ENCODE measurements around the gene GOLGA6L7. TPM values are rescaled to one million over a fixed set of nuclear protein-coding genes. Genes with fewer than 3 reads are reported as not detected.
"Not testable (repeated sequence)": the region's sequence is repeated elsewhere in the genome, so short reads cannot be mapped to it uniquely, and the experiment has no call there.

The GOLGA6L7 gene
- total RNA-seq, 1 donor from 2014 or later = not detected

- Histone ChIP-seq H3K27ac (no peak overlapping the region), H3K4me1 (no peaks in the 10 kb centered on the region), H3K36me3 (no peaks in the 10 kb centered on the region), H3K4me3 (no peak overlapping the region), H3K27me3 (no peaks in the 10 kb centered on the region), H3K9me3 (no peaks in the 10 kb centered on the region)
- TF ChIP-seq, protein P1, sequence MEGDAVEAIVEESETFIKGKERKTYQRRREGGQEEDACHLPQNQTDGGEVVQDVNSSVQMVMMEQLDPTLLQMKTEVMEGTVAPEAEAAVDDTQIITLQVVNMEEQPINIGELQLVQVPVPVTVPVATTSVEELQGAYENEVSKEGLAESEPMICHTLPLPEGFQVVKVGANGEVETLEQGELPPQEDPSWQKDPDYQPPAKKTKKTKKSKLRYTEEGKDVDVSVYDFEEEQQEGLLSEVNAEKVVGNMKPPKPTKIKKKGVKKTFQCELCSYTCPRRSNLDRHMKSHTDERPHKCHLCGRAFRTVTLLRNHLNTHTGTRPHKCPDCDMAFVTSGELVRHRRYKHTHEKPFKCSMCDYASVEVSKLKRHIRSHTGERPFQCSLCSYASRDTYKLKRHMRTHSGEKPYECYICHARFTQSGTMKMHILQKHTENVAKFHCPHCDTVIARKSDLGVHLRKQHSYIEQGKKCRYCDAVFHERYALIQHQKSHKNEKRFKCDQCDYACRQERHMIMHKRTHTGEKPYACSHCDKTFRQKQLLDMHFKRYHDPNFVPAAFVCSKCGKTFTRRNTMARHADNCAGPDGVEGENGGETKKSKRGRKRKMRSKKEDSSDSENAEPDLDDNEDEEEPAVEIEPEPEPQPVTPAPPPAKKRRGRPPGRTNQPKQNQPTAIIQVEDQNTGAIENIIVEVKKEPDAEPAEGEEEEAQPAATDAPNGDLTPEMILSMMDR (IDR thresholded peaks at IDR 0.05) = no peak
- no peak for DNase-seq (ENCODE audit: low spot score in 2 of 2)
- intact Hi-C loops (cut with DNase I) = no loop called here
Measured at GRCh38 chr15:28892789-28893610, 44.6 kb upstream of the GOLGA6L7 start.

DNA sequence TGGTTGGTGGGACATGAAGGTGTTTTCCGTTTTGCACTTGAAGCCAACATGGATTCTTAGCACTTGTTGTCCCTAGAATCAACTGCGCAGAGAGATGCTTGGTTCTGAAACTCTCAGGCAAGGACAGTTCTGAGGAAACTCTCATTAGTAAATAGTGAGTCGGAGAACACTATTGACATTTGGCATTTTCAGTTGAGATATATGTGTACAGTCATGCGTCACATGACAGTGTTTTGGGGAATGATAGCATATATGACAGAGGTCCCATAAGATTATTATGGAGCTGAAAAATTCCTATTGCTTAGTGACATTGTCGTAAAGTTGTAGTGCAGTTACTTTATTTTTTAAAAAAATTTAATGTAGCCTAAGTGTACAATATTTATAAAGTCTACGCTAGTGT is 43.1 kb upstream of the GOLGA6L7 start:
- DNase-seq (ENCODE audit: low spot score in 2 of 2) = no peak
- intact Hi-C loops (cut with DNase I) = no loop called here
- Histone ChIP-seq H3K4me3 (no peak overlapping the region), H3K9me3 (no peaks in the 10 kb centered on the region), H3K4me1 (peaks cover 2% of the 10 kb centered on the region in 2 donors), H3K27me3 (peaks cover 3% of the 10 kb centered on the region), H3K27ac (no peak overlapping the region), H3K36me3 (no peaks in the 10 kb centered on the region)
- TF ChIP-seq, protein P1 (IDR thresholded peaks at IDR 0.05) = no peak

DNA sequence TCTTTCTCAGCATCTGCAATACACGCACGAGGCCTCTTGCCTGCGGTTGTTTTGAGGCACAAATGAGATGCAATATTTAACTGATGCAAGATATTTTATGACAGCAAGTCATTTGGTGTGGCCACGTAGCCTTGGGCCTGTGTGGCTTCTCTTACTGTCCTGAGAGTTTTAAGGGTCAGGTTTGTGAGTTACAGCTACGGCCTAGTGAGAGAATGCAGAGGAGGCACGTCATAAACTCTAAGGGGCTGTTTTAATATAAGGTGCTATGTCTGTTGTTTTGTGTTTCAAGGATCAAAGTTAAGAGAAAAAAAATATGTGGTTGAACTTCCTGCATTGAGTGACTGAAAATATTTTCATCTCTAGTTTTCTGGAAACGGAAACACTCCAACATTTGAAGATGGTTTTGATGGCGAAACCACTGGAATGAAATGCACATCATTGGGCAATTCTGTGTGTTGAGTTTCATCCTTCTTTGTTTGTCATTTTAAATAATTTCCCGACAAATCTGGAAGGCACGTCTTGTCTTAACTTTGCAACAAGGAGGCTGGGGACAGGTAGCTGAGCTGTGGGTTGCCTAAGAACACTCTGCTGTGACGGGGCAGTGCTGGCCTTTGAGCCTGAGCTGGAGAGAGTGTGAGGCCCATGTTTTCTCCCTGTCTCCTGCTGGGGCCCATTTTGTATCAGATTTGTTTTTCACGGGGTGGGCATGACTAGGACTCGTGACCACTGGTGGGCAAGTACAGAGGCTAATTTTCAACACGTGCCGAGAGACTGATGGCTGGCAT is 42.5 kb upstream of the GOLGA6L7 start:
- intact Hi-C loops (cut with DNase I) = no loop called here
- H3K36me3 ChIP-seq = no peaks in the 10 kb centered on the region

DNA sequence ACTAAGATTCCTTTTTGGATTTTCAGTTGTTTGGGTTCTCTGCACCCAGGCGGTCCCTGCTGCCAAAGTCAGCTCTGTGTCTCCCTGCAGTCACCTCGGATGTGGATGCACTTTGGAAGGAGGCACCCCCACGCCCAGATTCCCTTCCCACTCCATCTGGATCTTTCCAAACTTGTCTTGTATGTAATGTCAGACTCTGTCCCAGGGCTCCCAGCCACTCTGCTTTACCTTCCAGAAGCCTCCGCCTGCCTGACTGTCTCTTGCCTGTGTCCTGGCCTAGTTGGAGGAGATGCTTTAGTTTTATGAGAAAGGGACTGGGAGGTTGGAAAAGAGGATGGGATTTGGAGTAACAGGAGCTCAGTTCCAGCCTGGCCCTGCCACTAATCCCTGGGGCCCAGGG is 41.8 kb upstream of the GOLGA6L7 start:
- H3K36me3 ChIP-seq; H3K4me1 ChIP-seq; DNase-seq (ENCODE audit: low spot score in 2 of 2); intact Hi-C loops (cut with DNase I); H3K27me3 ChIP-seq; H3K27ac ChIP-seq; H3K4me3 ChIP-seq; H3K9me3 ChIP-seq: not testable (repeated sequence)

More for the DNA sequence above, 42.5 kb upstream of the GOLGA6L7 start:
- Histone ChIP-seq H3K4me1 (peaks cover 4 to 5% of the 10 kb centered on the region in 2 donors), H3K9me3 (no peaks in the 10 kb centered on the region), H3K27ac (no peak overlapping the region), H3K27me3 (peaks cover 3% of the 10 kb centered on the region), H3K4me3 (no peak overlapping the region)
- DNase-seq (ENCODE audit: low spot score in 2 of 2) = no peak
- TF ChIP-seq, protein P1 (IDR thresholded peaks at IDR 0.05) = no peak

DNA sequence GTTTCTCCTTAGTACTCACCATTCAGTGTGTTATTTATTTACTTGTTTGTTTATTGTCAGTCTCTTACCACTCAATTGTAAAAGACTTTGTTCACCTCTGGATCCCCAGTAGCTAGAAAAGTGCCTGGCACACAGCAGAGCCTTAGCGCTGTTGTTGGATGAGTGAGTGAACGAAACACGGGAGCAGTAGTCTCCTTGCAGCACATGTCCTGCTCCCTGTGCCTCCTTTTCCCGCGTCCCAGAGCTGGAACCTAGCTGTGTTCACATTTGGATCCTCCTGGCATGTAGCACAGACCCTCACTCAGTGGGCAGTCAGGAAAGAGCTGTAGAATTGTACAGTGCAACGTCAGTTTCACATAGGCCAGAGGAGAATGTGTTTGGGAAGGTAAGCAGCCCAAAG is 41.4 kb upstream of the GOLGA6L7 start:
- H3K36me3 ChIP-seq; H3K27me3 ChIP-seq; intact Hi-C loops (cut with DNase I); H3K27ac ChIP-seq; H3K9me3 ChIP-seq; DNase-seq (ENCODE audit: low spot score in 2 of 2); H3K4me1 ChIP-seq; H3K4me3 ChIP-seq: not testable (repeated sequence)

GRCh38 chr15:28889346-28889745 is 40.9 kb upstream of the GOLGA6L7 start:
- Histone ChIP-seq H3K4me3 (no peak overlapping the region), H3K4me1 (peaks cover 6 to 8% of the 10 kb centered on the region in 2 donors), H3K9me3 (no peaks in the 10 kb centered on the region), H3K27ac (no peak overlapping the region), H3K36me3 (no peaks in the 10 kb centered on the region), H3K27me3 (peaks cover 7% of the 10 kb centered on the region)
- DNase-seq (ENCODE audit: low spot score in 2 of 2) = no peak
- TF ChIP-seq, protein P1 (IDR thresholded peaks at IDR 0.05) = no peak
- intact Hi-C loops (cut with DNase I) = no loop called here

Data from ascending aorta (tissue), 2 donors.